Nephron (organoid): ENCODE results near the gene TRIM37.
A peak's percentile ranks its signal among the peaks of the same experiment; 100 is the strongest.

Experiments
- H3K27ac Mint-ChIP-seq, 3 experiments: 2 replicates each; pipeline ENCODE4 v1.8.0; 2020; ENCODE audit warnings: mixed read lengths in 3 of 3, mild to moderate bottlenecking in 2 of 3, moderate library complexity in 1 of 3
- H3K27me3 Mint-ChIP-seq: 2 replicates; pipeline ENCODE4 v1.8.0; 2021; ENCODE audit warnings: low read depth, mild to moderate bottlenecking, moderate library complexity, mixed read lengths
- H3K36me3 Mint-ChIP-seq: 2 replicates; pipeline ENCODE4 v1.8.0; 2020; ENCODE audit warnings: low read depth, mixed read lengths
- H3K4me1 Mint-ChIP-seq: 2 replicates; pipeline ENCODE4 v1.8.0; 2020; ENCODE audit warnings: mixed read lengths
- H3K4me3 Mint-ChIP-seq, 3 experiments: 2 replicates each; pipeline ENCODE4 v1.8.0; 2020; ENCODE audit warnings: mild to moderate bottlenecking in 3 of 3, mixed read lengths in 3 of 3, moderate library complexity in 2 of 3
- H3K9me3 Mint-ChIP-seq: 2 replicates; pipeline ENCODE4 v1.8.0; 2020; ENCODE audit warnings: mixed read lengths
- TF ChIP-seq, protein P1 (sequence below), 3 experiments: fragments of 200-600 bp; sonication (generic); IDR thresholded peaks; one replicate each; pipeline ENCODE4 v1.5.0; 2021; ENCODE audit warnings: antibody characterized with exemption in 3 of 3; ENCODE audit not compliant: unreplicated experiment in 3 of 3

TRIM37 gene, protein sequence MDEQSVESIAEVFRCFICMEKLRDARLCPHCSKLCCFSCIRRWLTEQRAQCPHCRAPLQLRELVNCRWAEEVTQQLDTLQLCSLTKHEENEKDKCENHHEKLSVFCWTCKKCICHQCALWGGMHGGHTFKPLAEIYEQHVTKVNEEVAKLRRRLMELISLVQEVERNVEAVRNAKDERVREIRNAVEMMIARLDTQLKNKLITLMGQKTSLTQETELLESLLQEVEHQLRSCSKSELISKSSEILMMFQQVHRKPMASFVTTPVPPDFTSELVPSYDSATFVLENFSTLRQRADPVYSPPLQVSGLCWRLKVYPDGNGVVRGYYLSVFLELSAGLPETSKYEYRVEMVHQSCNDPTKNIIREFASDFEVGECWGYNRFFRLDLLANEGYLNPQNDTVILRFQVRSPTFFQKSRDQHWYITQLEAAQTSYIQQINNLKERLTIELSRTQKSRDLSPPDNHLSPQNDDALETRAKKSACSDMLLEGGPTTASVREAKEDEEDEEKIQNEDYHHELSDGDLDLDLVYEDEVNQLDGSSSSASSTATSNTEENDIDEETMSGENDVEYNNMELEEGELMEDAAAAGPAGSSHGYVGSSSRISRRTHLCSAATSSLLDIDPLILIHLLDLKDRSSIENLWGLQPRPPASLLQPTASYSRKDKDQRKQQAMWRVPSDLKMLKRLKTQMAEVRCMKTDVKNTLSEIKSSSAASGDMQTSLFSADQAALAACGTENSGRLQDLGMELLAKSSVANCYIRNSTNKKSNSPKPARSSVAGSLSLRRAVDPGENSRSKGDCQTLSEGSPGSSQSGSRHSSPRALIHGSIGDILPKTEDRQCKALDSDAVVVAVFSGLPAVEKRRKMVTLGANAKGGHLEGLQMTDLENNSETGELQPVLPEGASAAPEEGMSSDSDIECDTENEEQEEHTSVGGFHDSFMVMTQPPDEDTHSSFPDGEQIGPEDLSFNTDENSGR

DNA sequence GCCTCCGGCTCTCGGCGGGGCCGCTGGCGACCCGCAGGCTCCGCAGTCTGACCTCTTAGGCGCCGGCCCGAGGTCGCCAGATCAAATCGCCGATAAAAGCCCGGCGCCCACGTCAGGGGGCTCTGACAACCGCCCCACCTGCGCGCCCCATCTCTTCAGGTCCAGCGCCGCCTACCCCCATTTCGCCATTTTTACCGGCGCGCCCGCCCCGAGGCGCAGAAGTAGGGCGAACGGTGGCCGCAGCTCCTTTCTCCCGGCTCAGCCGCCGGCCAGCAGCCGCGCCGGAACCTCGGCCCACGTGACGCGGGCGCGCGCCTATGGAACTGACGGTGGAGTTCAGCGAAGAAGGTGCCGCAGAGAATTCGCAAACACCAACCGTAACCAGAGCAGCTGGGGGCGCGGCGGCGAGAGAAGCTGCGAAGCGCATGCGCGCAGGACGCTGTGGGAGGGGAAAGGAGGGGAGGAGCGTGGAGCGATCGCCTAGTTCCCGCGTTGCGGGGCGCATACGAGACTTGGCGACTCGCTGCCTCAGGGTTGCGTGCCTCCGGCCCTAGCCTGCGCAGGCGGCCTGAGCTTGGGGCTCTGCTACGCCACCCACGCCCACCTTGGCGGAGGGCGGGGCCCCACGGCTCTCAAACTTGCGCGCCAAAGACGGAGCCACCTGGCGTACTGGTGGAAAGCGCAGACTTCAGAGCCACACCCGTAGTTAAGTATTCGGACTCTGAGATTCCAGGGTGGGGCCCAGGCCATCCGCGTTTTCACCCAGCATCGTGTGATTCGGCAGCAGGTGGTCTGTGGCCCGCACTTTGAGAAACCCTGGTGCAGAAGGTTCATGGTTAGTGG is at the start of gene TRIM37:
Gene TRIM37, minus strand, starts transcription at position 418 of the 843 bp plus-strand sequence. CDS start 419 bp downstream, outside the sequence.
- TF ChIP-seq, protein P1, sequence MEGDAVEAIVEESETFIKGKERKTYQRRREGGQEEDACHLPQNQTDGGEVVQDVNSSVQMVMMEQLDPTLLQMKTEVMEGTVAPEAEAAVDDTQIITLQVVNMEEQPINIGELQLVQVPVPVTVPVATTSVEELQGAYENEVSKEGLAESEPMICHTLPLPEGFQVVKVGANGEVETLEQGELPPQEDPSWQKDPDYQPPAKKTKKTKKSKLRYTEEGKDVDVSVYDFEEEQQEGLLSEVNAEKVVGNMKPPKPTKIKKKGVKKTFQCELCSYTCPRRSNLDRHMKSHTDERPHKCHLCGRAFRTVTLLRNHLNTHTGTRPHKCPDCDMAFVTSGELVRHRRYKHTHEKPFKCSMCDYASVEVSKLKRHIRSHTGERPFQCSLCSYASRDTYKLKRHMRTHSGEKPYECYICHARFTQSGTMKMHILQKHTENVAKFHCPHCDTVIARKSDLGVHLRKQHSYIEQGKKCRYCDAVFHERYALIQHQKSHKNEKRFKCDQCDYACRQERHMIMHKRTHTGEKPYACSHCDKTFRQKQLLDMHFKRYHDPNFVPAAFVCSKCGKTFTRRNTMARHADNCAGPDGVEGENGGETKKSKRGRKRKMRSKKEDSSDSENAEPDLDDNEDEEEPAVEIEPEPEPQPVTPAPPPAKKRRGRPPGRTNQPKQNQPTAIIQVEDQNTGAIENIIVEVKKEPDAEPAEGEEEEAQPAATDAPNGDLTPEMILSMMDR (IDR thresholded peaks at IDR 0.05; ENCODE audit: unreplicated experiment in 3 of 3): peak in 1 of 3 experiments; percentile 4
- Mint-ChIP-seq H3K9me3 (no peaks in the 10 kb centered on the region), H3K36me3 (peaks cover 30% of the 10 kb centered on the region), H3K27ac (peak within 1 kb of the TSS; percentile 61 to 90 (median 85)), H3K4me1 (peaks cover 15% of the 10 kb centered on the region), H3K27me3 (no peaks in the 10 kb centered on the region), H3K4me3 (peak within 1 kb of the TSS; percentile 93 to 95 (median 93))

DNA sequence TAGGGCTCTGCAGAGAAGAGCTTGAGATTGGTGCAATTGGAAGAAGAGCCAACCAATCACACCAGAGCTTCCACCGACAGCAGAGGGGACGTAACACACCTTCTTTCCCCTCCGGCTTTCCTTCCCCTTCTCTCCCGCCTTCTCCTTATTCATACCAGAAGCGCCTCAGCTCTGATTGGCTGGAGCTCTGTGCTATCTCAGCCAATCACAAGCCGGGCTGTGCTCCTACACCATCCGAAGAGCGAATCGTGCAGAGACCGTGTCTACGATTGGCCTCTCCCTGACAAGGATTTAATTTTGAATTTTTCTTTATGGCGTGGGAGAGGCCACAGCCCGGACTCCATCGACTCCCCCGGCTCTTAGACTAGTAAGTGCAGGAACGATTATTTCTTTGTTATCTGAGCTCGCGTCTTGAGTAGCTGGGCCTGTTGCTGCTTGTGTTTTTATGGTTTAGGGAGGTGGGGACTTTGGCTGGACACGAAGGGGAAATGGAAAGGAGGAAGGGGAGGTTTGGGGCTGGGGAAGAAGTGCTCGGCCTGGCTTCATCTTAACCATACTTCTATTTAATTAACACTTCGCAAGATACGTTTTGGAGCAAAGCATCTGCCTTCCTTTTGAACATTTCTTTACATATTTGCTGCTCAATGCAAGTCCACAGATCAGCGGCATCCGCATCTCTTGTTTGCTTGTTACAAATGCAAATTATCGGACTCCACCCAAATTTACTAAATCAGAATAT is 48.9 kb upstream of the TRIM37 start, which contains the start of gene PRR11:
Gene PRR11, plus strand, starts transcription at position 308 of the 739 bp plus-strand sequence. CDS start 14,007 bp downstream, outside the sequence.
- Mint-ChIP-seq H3K4me1 (peaks cover 29% of the 10 kb centered on the region), H3K36me3 (no peaks in the 10 kb centered on the region), H3K4me3 (no peak within 1 kb of the TSS), H3K9me3 (no peaks in the 10 kb centered on the region), H3K27ac (no peak within 1 kb of the TSS), H3K27me3 (no peaks in the 10 kb centered on the region)
- TF ChIP-seq, protein P1 (IDR thresholded peaks at IDR 0.05; ENCODE audit: unreplicated experiment in 3 of 3): no peak

DNA sequence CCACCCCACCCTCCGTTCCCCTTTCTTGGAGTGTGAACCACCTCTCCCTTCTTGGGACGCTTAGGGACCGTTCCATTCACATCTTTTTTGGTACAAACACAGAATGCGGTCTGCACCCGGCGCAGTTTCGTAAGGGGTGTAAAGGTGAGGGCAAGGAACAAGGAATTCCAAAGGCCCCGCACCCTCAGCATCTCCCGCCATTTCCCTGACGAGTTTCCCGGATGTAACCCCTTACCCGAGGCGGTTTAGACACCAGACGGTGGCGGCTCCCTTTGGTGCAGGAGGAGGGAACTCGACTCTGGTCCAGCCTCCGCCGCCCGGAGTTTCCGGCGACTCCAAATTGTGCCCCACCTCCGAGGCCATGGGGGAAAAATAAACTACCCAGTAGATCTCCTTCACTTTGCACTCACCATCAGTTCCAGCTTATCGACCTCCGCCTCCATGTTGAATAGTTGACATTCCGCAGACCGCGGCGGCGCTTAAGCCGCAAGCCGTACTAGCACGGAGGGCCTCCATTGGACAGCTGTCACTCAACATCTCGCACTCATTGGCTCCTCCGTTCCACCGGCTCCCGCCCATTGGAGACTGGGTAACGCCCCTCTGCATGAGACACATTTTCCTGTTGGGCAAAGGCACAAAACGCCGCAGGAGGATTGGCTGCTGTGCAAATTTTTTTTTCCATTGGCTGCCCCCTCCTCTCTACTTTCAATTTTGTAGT is 48.2 kb upstream of the TRIM37 start, which contains the start of gene SKA2:
Gene SKA2, minus strand, starts transcription at position 466 of the 718 bp plus-strand sequence. Its CDS starts 23 bp downstream, at position 443.
- H3K9me3 Mint-ChIP-seq: no peaks in the 10 kb centered on the region
- H3K36me3 Mint-ChIP-seq: peaks cover under 1% of the 10 kb centered on the region
- H3K4me3 Mint-ChIP-seq: no peak within 1 kb of the TSS
- peaks cover 29% of the 10 kb centered on the region for H3K4me1 Mint-ChIP-seq
- no peaks in the 10 kb centered on the region for H3K27me3 Mint-ChIP-seq
- TF ChIP-seq, protein P1 (IDR thresholded peaks at IDR 0.05; ENCODE audit: unreplicated experiment in 3 of 3): no peak
- H3K27ac Mint-ChIP-seq: no peak within 1 kb of the TSS

DNA sequence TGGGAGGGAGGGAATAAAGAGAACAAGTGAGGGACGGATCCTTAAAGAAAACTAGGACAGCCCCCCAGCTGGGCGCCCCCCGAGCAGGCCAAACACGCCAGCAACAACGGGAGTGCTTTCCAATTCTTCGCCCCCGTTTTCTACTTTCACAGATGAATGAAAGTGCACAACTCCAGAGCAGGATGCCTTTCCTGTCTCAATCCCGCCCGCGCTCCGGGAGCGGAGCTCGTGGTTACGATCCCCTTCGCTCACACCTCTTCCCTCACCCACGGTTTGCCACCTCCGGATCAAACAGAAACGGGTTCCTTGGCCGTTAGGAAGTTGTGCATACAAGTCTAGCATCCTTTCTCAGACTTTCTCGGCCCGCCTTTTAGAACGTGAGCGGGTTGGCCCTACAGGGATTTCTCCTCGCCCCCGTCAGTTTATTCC is 47.6 kb upstream of the TRIM37 start:
- Mint-ChIP-seq H3K9me3 (no peaks in the 10 kb centered on the region), H3K36me3 (peaks cover 7% of the 10 kb centered on the region), H3K27ac (no peak overlapping the region), H3K27me3 (no peaks in the 10 kb centered on the region), H3K4me1 (peaks cover 34% of the 10 kb centered on the region), H3K4me3 (no peak overlapping the region)
- TF ChIP-seq, protein P1 (IDR thresholded peaks at IDR 0.05; ENCODE audit: unreplicated experiment in 3 of 3): no peak
